ENCODE data around the gene TIMMDC1.

Gene TIMMDC1

GRCh38 chr3:119569156-119569555 is 70.8 kb downstream of the TIMMDC1 start:
- TF ChIP-seq, protein P1, sequence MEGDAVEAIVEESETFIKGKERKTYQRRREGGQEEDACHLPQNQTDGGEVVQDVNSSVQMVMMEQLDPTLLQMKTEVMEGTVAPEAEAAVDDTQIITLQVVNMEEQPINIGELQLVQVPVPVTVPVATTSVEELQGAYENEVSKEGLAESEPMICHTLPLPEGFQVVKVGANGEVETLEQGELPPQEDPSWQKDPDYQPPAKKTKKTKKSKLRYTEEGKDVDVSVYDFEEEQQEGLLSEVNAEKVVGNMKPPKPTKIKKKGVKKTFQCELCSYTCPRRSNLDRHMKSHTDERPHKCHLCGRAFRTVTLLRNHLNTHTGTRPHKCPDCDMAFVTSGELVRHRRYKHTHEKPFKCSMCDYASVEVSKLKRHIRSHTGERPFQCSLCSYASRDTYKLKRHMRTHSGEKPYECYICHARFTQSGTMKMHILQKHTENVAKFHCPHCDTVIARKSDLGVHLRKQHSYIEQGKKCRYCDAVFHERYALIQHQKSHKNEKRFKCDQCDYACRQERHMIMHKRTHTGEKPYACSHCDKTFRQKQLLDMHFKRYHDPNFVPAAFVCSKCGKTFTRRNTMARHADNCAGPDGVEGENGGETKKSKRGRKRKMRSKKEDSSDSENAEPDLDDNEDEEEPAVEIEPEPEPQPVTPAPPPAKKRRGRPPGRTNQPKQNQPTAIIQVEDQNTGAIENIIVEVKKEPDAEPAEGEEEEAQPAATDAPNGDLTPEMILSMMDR (IDR thresholded peaks at IDR 0.05; ENCODE audit: insufficient read depth, low read length, poor library complexity, severe bottlenecking), result no peak
- DNase-seq (ENCODE audit: extremely low read depth, insufficient read length), result no peak
- no peaks in the 10 kb centered on the region for H3K27me3 ChIP-seq (replicated peaks; ENCODE audit: control insufficient read depth, insufficient read depth, low read length)
- H3K36me3 ChIP-seq (ENCODE audit: control insufficient read depth, insufficient read depth, low read length), result no peaks in the 10 kb centered on the region; the same call in 1 of the 2 replicates
- no peak overlapping the region for H3K4me3 ChIP-seq (replicated peaks; ENCODE audit: low read depth, low read length)

GRCh38 chr3:119570229-119570628 is 71.9 kb downstream of the TIMMDC1 start:
- H3K27me3 ChIP-seq (replicated peaks; ENCODE audit: control insufficient read depth, insufficient read depth, low read length), result no peaks in the 10 kb centered on the region
- DNase-seq (ENCODE audit: extremely low read depth, insufficient read length), result no peak
- no peaks in the 10 kb centered on the region; the same call in 1 of the 2 replicates for H3K36me3 ChIP-seq (ENCODE audit: control insufficient read depth, insufficient read depth, low read length)
- H3K4me3 ChIP-seq (replicated peaks; ENCODE audit: low read depth, low read length), result no peak overlapping the region
- TF ChIP-seq, protein P1 (IDR thresholded peaks at IDR 0.05; ENCODE audit: insufficient read depth, low read length, poor library complexity, severe bottlenecking), result no peak

- TF ChIP-seq, protein P1 (IDR thresholded peaks at IDR 0.05; ENCODE audit: insufficient read depth, low read length, poor library complexity, severe bottlenecking), result no peak
- Histone ChIP-seq H3K4me3 (replicated peaks; ENCODE audit: low read depth, low read length) (no peak overlapping the region), H3K27me3 (replicated peaks; ENCODE audit: control insufficient read depth, insufficient read depth, low read length) (no peaks in the 10 kb centered on the region), H3K36me3 (ENCODE audit: control insufficient read depth, insufficient read depth, low read length) (no peaks in the 10 kb centered on the region; the same call in 1 of the 2 replicates)
- DNase-seq (ENCODE audit: extremely low read depth, insufficient read length), result no peak
These were observed 72.9 kb downstream of the TIMMDC1 start for GRCh38 chr3:119571230-119571629.

DNA sequence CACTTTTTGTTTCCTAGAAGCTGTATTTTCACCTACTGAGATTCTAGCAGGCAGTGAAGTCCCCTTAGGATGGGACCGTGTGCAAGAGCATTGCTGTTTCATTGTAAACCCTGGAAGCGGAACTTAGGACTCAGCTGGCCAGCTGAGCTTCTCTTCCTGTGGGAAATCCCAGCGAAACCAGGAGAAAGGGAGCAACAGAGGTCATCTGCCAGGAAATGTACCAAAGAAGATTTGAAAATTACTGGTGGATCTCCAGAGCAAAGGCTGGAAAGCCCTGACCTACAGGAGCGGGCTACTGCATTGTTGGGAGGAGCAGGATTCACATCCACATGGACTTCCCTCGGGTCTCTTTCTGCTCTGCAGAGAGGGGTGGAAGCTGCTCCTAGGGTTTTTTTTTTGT is 73.3 kb downstream of the TIMMDC1 start:
- TF ChIP-seq, protein P1 (IDR thresholded peaks at IDR 0.05; ENCODE audit: insufficient read depth, low read length, poor library complexity, severe bottlenecking), result no peak
- H3K27me3 ChIP-seq (replicated peaks; ENCODE audit: control insufficient read depth, insufficient read depth, low read length), result no peaks in the 10 kb centered on the region
- no peaks in the 10 kb centered on the region; the same call in 1 of the 2 replicates for H3K36me3 ChIP-seq (ENCODE audit: control insufficient read depth, insufficient read depth, low read length)
- no peak for DNase-seq (ENCODE audit: extremely low read depth, insufficient read length)
- H3K4me3 ChIP-seq (replicated peaks; ENCODE audit: low read depth, low read length), result no peak overlapping the region
